Ovary (tissue), 9 donors: Measurements from ENCODE around the gene TIMP2. TPM values are rescaled to one million over a fixed set of nuclear protein-coding genes. Genes with fewer than 3 reads are reported as not detected.
"Not testable (repeated sequence)": the region's sequence is repeated elsewhere in the genome, so short reads cannot be mapped to it uniquely, and the experiment has no call there.

ENCODE experiments used
- DNase-seq, 5 donors: peaks; one replicate each; pipeline ENCODE4 v3.0.0-alpha.2; 2019 to 2020
- H3K27ac ChIP-seq, 2 donors: fragments of 200-600 bp; one replicate each; pipeline versions ENCODE4 v1.5.1 to v1.8.0; 2019 to 2022
- H3K27me3 ChIP-seq: fragments of 200-600 bp; one replicate; pipeline ENCODE4 v1.8.0; 2022
- H3K36me3 ChIP-seq: fragments of 200-600 bp; sonication (generic); one replicate; pipeline ENCODE4 v1.5.1; 2019
- H3K4me1 ChIP-seq: one replicate; pipeline ENCODE4 v1.8.1; 2013; ENCODE audit warnings: mild to moderate bottlenecking, moderate library complexity; ENCODE audit not compliant: insufficient read depth
- H3K4me3 ChIP-seq: fragments of 200-600 bp; sonication (generic); one replicate; pipeline ENCODE4 v1.5.1; 2017
- H3K9me3 ChIP-seq, 2 donors: fragments of 200-600 bp in 1 of 2; sonication (generic) in 1 of 2; one replicate each; pipeline versions ENCODE4 v1.5.1 to v1.8.1; 2013 to 2019; ENCODE audit warnings: mild to moderate bottlenecking in 1 of 2, moderate library complexity in 1 of 2
- EP300 ChIP-seq: sonication (generic); formaldehyde crosslinking; IDR thresholded peaks from one replicate; pipeline ENCODE4 v1.6.1; 2017; ENCODE audit warnings: antibody characterized with exemption
- POLR2A ChIP-seq: fragments of 450-650 bp; IDR thresholded peaks from one replicate; pipeline ENCODE4 v1.6.1; 2017; ENCODE audit warnings: antibody characterized with exemption, mild to moderate bottlenecking, moderate library complexity
- WGBS, 3 donors: extraction: QIAGEN DNeasy Blood & Tissue Kit in 1 of 3; methylation state at CpG; one replicate each; pipeline versions ENCODE4 v1.1.5 to v1.1.7; 2013 to 2017; 5-methylcytosine and 5-hydroxymethylcytosine counted together
- intact Hi-C, 4 donors: fragments of 100-400 bp; cut with DNase I; formaldehyde crosslinking; loops; one replicate each; pipeline versions ENCODE4 v1.11.0 to v1.15.1; 2022 to 2023
- polyA plus RNA-seq, 2 donors: library from polyadenylated mRNA; stranded (reverse); fragments of 200-250 nt in 1 of 2; fragments of 350-450 nt in 1 of 2; fragmentation: Illumina TruSeq in 1 of 2; extraction: RNeasy Lipid Tissue Mini Kit (QIAGEN cat#74804) in 1 of 2; gene quantifications; one replicate each; pipeline ENCODE4 v1.2.3, GENCODE V29; 2013 to 2014
- total RNA-seq, 7 donors: library from RNA; depleted of rRNA in 2 of 7; stranded (reverse); fragments of >200 nt in 2 of 7; fragmentation: NEBNext Ultra II Directional in 3 of 7; extraction: Animal tissue kit (Norgen Biotek cat#: 25700) in 3 of 7; gene quantifications; one replicate each; pipeline versions ENCODE4 v1.1.0 to v1.2.4, GENCODE V29; 2016 to 2023
- TF ChIP-seq, protein P1 (sequence below), 3 donors: fragments of 450-650 bp in 2 of 3; fragments of 200-600 bp in 1 of 3; IDR thresholded peaks; one replicate each; pipeline versions ENCODE4 v1.5.1 to v1.8.0; 2016 to 2022; ENCODE audit warnings: antibody characterized with exemption in 3 of 3, mild to moderate bottlenecking in 1 of 3
- donor health status: DM: no; HTN: no; CAD: no; lungs with moderate emphysema.
- donor health status: DM: no; HTN: no; CAD: no.
- donor health status: Bipolar disorder and iron deficiency.
- donor health status: DM: yes; HTN: yes; CAD: no.
- donor health status: DM: no; HTN: no; CAD: no.
- donor health status: DM: yes; HTN: yes; CAD: no.

TIMP2 gene
- total and polyA plus RNA-seq, 9 donors: 221 to 1,422 (median 693) TPM

DNA sequence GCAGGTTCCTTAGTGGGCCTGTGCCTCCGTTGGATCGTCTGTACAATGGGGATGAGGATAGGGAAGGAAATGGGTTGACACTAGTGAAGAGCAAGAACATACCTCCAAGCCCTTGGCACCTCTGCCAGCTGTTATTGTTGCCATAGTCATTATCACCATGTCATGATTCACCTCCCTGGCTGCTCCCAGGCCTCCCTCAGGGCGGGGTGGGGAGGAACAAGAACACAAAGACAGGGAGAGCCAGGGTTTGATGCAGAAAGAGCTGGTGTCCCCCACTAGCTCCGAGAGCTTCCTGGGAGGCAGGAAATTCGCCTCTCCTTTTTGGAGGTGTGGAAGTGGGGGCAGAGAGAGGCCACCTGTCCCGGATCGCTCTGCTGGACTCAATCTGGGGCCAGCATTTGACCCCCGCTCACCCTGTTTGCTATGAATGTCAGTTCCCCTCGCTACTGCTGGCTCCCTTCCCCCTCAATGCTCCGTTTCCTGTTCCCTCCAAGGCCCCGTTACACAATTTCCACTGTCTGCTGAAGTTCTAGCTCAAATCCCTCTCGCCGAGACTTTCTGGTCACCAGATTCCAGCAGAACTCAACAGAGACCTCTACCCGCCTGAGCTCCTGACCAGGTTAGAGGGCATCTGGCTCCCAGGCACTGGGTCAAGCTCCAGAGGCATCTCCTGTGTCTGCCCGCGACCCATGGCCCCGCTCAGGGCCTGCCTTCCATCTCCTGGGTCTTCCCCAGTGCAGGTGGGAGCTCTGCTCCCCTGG, 9.1 kb downstream of the TIMP2 start:
- no peaks in the 10 kb centered on the region for H3K27me3 ChIP-seq
- H3K9me3 ChIP-seq: no peaks in the 10 kb centered on the region
- H3K36me3 ChIP-seq: no peaks in the 10 kb centered on the region
- H3K4me1 ChIP-seq: peaks cover 42% of the 10 kb centered on the region
- TF ChIP-seq EP300 (no peak), POLR2A (no peak)
- TF ChIP-seq, protein P1, sequence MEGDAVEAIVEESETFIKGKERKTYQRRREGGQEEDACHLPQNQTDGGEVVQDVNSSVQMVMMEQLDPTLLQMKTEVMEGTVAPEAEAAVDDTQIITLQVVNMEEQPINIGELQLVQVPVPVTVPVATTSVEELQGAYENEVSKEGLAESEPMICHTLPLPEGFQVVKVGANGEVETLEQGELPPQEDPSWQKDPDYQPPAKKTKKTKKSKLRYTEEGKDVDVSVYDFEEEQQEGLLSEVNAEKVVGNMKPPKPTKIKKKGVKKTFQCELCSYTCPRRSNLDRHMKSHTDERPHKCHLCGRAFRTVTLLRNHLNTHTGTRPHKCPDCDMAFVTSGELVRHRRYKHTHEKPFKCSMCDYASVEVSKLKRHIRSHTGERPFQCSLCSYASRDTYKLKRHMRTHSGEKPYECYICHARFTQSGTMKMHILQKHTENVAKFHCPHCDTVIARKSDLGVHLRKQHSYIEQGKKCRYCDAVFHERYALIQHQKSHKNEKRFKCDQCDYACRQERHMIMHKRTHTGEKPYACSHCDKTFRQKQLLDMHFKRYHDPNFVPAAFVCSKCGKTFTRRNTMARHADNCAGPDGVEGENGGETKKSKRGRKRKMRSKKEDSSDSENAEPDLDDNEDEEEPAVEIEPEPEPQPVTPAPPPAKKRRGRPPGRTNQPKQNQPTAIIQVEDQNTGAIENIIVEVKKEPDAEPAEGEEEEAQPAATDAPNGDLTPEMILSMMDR (IDR thresholded peaks at IDR 0.05): no peak
- peak overlapping the region; percentile 13 for H3K4me3 ChIP-seq
- intact Hi-C loops: no loop called here
- WGBS, 3 donors: 49 to 63% (median 55%) methylated on average over 17 of the region's 17 CpGs
- H3K27ac ChIP-seq: peak overlapping the region; percentile 43 to 78
- peak in 2 of 5 donors; percentile 37 to 58 for DNase-seq

DNA sequence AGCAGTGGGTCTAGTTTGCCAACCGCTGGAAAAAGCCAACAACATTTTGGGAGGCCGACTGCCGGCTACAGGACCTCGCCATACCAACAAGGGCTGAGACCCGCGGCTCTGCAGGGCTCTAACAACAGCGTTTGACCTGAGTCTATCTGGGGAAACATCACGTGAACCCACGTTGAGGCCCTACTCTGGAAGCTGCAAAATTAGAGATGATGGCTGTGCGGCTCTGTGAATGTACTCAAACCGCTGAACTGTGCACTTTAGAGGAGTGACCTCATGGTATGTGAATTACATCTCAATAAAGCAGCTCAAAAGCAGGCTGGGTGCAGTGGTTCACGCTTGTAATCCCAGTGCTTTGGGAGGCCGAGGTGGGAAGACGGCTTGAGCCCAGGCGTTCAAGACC, 12.1 kb downstream of the TIMP2 start:
- DNase-seq: no peak
- H3K4me1 ChIP-seq: peaks cover 32% of the 10 kb centered on the region
- intact Hi-C loops: no loop called here
- H3K9me3 ChIP-seq: no peaks in the 10 kb centered on the region
- no peaks in the 10 kb centered on the region for H3K27me3 ChIP-seq
- H3K36me3 ChIP-seq: no peaks in the 10 kb centered on the region
- TF ChIP-seq, protein P1 (IDR thresholded peaks at IDR 0.05): no peak
- TF ChIP-seq POLR2A (no peak), EP300 (no peak)
- H3K27ac ChIP-seq: no peak overlapping the region
- WGBS, 3 donors: 89 to 92% (median 92%) methylated on average over 15 of the region's 15 CpGs
- H3K4me3 ChIP-seq: no peak overlapping the region

DNA sequence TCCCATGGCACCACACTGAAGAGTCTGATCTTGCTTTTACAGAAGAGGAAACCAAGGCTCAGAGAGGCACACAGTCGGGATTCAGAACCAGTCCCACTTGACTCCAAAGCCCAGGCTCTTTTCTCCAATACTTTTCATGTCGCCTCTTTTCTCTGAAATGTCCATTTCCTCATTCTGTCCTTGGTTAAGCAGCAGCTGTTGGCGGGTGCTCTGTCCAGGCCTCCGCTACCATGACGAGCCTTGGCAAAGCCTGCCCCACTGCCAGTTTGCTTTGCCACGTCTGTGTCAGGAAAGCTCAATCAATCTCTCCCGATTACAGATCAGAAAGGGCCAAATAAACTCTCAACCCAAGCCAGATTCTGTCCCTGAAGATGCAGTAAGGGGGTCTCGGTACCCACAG, 13.1 kb downstream of the TIMP2 start:
- TF ChIP-seq, protein P1 (IDR thresholded peaks at IDR 0.05): no peak
- TF ChIP-seq POLR2A: no peak
- no peak for TF ChIP-seq EP300
- no peaks in the 10 kb centered on the region for H3K36me3 ChIP-seq
- no peak overlapping the region for H3K4me3 ChIP-seq
- no peak for DNase-seq
- WGBS, 3 donors: 81 to 87% (median 86%) methylated on average over 8 of the region's 8 CpGs
- no peaks in the 10 kb centered on the region for H3K27me3 ChIP-seq
- intact Hi-C loops: no loop called here
- no peaks in the 10 kb centered on the region for H3K9me3 ChIP-seq
- peaks cover 25% of the 10 kb centered on the region for H3K4me1 ChIP-seq
- no peak overlapping the region for H3K27ac ChIP-seq

DNA sequence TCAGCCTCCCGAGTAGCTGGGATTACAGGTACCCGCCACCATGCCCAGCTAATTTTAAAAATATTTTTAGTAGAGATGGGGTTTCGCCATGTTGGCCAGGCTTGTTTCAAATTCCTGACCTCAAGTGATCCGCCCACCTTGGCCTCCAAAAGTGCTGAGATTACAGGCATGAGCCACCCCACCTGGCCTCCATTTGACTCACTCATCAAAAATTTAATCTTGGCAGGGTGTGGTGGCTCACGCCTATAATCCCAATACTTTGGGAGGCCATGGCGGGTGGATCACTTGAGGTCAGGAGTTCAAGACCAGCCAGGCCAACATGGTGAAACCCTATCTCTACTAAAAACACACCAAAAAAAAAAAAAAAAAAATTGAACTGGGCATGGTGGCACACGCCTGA, 13.6 kb downstream of the TIMP2 start:
- H3K9me3 ChIP-seq, H3K27me3 ChIP-seq, H3K27ac ChIP-seq, intact Hi-C loops, H3K4me3 ChIP-seq, DNase-seq, H3K36me3 ChIP-seq: not testable (repeated sequence)
- WGBS, 3 donors: 80 to 90% (median 82%) methylated on average over 7 of the region's 7 CpGs
- peaks cover 22% of the 10 kb centered on the region for H3K4me1 ChIP-seq

DNA sequence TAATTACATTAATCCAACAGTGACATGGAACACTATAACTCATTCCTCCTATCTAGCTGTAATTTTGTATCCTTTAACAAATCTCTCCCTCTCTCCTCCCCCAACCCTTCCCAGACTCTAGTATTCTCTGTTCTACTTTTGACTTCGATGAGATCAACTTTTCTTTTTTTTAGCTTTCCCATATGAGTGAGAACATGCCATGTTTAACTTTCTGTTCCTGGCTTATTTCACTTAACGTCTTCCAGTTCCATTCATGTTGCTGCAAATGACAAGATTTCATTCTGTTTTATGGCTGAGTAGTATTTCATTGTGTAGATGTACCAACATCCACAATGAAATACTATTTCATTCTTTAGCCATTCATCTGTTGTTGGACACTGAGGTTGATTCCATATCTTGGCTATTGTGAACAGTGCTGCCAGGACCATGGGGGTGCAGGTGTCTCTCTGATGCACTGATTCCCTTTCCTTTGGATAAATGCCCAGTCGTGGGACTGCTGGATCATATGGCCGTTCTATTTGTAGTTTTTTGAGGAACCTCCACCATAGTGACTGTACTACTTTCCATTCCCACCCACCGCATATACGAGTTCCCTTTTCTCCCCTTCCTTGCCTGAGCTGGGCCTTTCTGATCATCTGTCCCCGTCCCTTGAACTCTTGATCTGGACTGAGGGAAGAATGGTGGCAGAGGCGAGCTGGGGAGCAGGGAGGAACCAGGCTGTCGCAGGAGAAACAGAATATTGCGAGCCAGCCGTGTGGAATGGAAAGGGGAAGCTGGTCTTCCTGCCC, 14.5 kb downstream of the TIMP2 start:
- 77 to 78% (median 78%) methylated on average over 11 of the region's 11 CpGs for WGBS, 3 donors
- H3K27ac ChIP-seq: no peak overlapping the region
- DNase-seq: no peak
- no peaks in the 10 kb centered on the region for H3K27me3 ChIP-seq
- intact Hi-C loops: no loop called here
- TF ChIP-seq EP300 (no peak), POLR2A (no peak)
- TF ChIP-seq, protein P1 (IDR thresholded peaks at IDR 0.05): no peak
- H3K4me3 ChIP-seq: no peak overlapping the region
- H3K9me3 ChIP-seq: no peaks in the 10 kb centered on the region
- no peaks in the 10 kb centered on the region for H3K36me3 ChIP-seq
- peaks cover 14% of the 10 kb centered on the region for H3K4me1 ChIP-seq
